Chondrocyte (in vitro differentiated cells): ENCODE data around the gene TARBP2. TPM values are rescaled to one million over a fixed set of nuclear protein-coding genes. Genes with fewer than 3 reads are reported as not detected.

Source experiments
- DNase-seq: peaks from one replicate; pipeline ENCODE4 v3.0.0; 2021; ENCODE audit warnings: mixed read lengths, low spot score
- H3K27ac Mint-ChIP-seq: one replicate; pipeline ENCODE4 v1.8.0; 2021; ENCODE audit warnings: mild to moderate bottlenecking, moderate library complexity, mixed read lengths; ENCODE audit not compliant: unreplicated experiment
- H3K27me3 Mint-ChIP-seq: 2 replicates; pipeline ENCODE4 v1.8.0; 2021; ENCODE audit warnings: low read depth, mixed read lengths
- H3K36me3 Mint-ChIP-seq: 2 replicates; pipeline ENCODE4 v1.8.0; 2021; ENCODE audit warnings: low read depth, mixed read lengths
- H3K4me1 Mint-ChIP-seq: 2 replicates; pipeline ENCODE4 v1.8.0; 2021; ENCODE audit warnings: low read depth, mild to moderate bottlenecking, mixed read lengths
- H3K4me3 Mint-ChIP-seq: one replicate; pipeline ENCODE4 v1.8.0; 2021; ENCODE audit warnings: mild to moderate bottlenecking, moderate library complexity, mixed read lengths; ENCODE audit not compliant: unreplicated experiment
- H3K9me3 Mint-ChIP-seq: 2 replicates; pipeline ENCODE4 v1.8.0; 2021; ENCODE audit warnings: low read depth, mixed read lengths
- total RNA-seq: library from RNA; stranded (reverse); gene quantifications from 3 replicates; pipeline ENCODE4 v1.2.1, GENCODE V29; 2021
- TF ChIP-seq, protein P1 (sequence below): fragments of 200-600 bp; sonication (generic); IDR thresholded peaks from 2 replicates; pipeline ENCODE4 v1.5.0; 2021; ENCODE audit warnings: antibody characterized with exemption, mild to moderate bottlenecking, moderate library complexity

Gene TARBP2
- total RNA-seq, 1 donor from 2014 or later: 23.5 TPM

DNA sequence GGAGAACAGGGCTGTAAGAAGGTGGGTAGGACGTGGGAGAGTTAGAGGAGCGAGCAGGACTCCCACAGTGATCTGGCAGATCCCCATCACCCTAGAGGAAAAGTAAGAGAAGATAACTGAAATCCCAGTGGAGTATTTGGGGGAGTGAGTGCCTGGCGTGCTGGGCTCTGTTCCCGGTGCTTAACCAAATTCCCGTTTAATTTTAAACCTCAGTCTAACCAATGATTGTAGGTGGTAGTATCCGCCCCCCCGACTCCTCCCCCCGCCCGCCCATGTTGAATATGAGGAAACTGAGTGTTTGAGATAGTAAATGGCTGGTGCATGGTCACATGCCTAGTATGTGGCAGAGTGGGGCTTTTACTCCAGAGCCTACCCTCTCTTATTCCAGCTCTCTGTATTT is 1.2 kb downstream of the TARBP2 start:
- TF ChIP-seq, protein P1, sequence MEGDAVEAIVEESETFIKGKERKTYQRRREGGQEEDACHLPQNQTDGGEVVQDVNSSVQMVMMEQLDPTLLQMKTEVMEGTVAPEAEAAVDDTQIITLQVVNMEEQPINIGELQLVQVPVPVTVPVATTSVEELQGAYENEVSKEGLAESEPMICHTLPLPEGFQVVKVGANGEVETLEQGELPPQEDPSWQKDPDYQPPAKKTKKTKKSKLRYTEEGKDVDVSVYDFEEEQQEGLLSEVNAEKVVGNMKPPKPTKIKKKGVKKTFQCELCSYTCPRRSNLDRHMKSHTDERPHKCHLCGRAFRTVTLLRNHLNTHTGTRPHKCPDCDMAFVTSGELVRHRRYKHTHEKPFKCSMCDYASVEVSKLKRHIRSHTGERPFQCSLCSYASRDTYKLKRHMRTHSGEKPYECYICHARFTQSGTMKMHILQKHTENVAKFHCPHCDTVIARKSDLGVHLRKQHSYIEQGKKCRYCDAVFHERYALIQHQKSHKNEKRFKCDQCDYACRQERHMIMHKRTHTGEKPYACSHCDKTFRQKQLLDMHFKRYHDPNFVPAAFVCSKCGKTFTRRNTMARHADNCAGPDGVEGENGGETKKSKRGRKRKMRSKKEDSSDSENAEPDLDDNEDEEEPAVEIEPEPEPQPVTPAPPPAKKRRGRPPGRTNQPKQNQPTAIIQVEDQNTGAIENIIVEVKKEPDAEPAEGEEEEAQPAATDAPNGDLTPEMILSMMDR: no peak
- Mint-ChIP-seq H3K4me1 (peaks cover 63% of the 10 kb centered on the region), H3K36me3 (peaks cover 3% of the 10 kb centered on the region), H3K27me3 (no peaks in the 10 kb centered on the region), H3K4me3 (peak overlapping the region; percentile 90), H3K9me3 (no peaks in the 10 kb centered on the region), H3K27ac (peak overlapping the region; percentile 81)
- no peak for DNase-seq

GRCh38 chr12:53502983-53503728 is 2.1 kb downstream of the TARBP2 start:
- Mint-ChIP-seq H3K4me3 (no peak overlapping the region), H3K36me3 (peaks cover 3% of the 10 kb centered on the region), H3K27ac (peak overlapping the region; percentile 68), H3K9me3 (no peaks in the 10 kb centered on the region), H3K4me1 (peaks cover 56% of the 10 kb centered on the region), H3K27me3 (no peaks in the 10 kb centered on the region)
- TF ChIP-seq, protein P1: no peak
- DNase-seq: no peak

- no peak for DNase-seq
- peak overlapping the region; percentile 57 for H3K27ac Mint-ChIP-seq
These were observed 3.2 kb downstream of the TARBP2 start for GRCh38 chr12:53504004-53504920.

DNA sequence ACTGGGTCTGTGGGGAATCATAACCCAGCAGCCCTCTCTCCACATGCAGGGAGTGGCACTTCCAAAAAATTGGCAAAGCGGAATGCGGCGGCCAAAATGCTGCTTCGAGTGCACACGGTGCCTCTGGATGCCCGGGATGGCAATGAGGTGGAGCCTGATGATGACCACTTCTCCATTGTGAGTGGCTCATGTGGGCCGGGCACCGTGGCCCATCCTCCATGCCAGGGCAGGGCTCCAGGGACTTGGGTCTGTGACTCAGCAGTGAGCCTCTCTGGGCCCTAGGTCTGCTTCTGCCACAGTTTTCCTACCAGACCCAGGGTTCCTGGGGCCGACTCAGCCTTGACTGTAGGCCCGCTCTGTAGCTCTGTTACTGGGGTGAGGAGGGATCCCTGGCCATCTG is 4.0 kb downstream of the TARBP2 start:
- Mint-ChIP-seq H3K27ac (peak overlapping the region; percentile 87), H3K4me3 (no peak overlapping the region), H3K36me3 (peaks cover 3% of the 10 kb centered on the region), H3K27me3 (no peaks in the 10 kb centered on the region), H3K4me1 (peaks cover 44% of the 10 kb centered on the region), H3K9me3 (no peaks in the 10 kb centered on the region)
- TF ChIP-seq, protein P1: no peak
- no peak for DNase-seq

More at GRCh38 chr12:53504004-53504920, 3.2 kb downstream of the TARBP2 start:
- H3K4me1 Mint-ChIP-seq: peaks cover 49% of the 10 kb centered on the region
- TF ChIP-seq, protein P1: no peak
- H3K27me3 Mint-ChIP-seq: no peaks in the 10 kb centered on the region
- no peak overlapping the region for H3K4me3 Mint-ChIP-seq
- no peaks in the 10 kb centered on the region for H3K9me3 Mint-ChIP-seq
- peaks cover 3% of the 10 kb centered on the region for H3K36me3 Mint-ChIP-seq
